Stimulated activated CD4-positive, alpha-beta T cell treated with anti-CD3 and anti-CD28 coated beads, Interleukin-12 subunit alpha, Interleukin-12 subunit beta, amount 100 ng/mL, for 4 hours (primary cell): ENCODE results near the gene PTPRO.
"Not testable (repeated sequence)": the region's sequence is repeated elsewhere in the genome, so short reads cannot be mapped to it uniquely, and the experiment has no call there.

Source experiments
- DNase-seq: peaks from one replicate; pipeline ENCODE4 v3.0.0-alpha.2; 2020

PTPRO gene

DNA sequence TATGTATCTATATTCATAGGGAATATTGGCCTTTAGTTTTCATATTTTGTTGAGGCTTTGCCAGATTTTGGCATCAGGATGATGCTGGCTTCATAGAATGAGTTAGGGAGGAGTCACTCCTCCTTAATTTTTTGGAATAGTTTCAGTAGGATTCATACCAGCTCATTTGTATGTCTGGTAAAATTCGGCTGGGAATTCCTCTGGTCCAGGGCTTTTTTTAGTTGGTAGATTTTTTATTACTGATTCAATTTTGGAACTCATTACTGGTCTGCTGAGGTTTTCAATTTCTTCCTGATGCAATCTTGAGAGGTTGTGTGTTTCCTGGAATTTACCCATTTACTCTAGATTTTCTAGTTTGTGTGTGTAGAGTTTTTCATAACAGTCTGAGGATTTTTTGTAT, 291.7 kb downstream of the PTPRO start:
- DNase-seq: no peak

DNA sequence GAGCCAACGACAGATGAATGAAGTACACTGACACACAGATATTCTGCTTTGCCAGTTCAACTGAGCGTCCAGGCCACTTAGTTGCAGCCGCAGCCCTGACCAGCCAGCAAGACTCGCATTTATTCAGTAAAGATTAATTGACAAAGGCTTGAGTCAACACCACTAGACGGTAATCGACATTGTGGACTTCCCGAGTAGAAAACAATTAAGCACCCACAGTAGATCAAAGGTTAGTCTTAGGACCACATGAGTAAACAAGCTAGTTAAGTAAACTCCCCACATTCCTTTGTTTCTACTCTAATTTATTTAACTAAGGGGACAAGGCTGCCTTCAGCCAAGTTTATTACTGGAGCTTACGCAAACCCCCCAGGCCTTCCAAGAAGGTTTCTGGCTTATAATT, 294.2 kb downstream of the PTPRO start:
- not testable (repeated sequence) for DNase-seq

DNA sequence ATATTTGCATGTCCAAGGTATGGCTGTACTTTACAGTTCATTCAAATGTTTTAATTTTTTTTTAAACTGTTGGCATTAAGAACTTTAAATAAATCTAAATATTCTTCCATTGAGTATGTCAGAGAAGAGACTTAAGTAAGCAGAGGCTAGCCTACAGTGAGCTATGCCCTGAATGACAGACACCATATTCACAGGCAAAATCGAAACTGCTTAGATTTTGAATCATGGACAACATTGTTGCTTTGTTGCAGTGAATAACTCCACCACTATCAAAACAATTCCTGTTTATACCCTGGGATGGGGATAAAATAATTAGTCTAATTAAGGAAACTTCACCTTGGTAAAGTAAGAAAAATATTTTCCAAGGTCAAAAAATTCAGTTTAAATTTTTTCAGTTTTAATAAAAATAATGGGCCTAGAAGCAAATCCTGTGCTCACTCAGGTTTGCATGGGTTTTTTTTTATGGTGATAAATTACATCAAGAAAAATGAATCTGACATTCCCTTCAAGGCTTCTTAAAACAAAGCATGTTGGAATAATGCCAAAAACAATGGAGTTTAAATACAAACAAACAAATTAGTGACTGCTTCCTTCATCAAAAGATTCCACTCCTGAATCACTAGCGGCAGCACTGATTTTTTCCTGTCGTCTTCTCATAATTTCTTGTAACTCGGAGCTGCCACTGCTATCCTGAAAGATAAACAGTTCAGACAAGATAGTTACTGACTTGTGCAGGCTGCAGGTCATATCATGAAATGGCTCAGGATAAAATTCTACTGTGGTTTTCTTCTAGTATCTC, 298.6 kb downstream of the PTPRO start:
- no peak for DNase-seq

DNA sequence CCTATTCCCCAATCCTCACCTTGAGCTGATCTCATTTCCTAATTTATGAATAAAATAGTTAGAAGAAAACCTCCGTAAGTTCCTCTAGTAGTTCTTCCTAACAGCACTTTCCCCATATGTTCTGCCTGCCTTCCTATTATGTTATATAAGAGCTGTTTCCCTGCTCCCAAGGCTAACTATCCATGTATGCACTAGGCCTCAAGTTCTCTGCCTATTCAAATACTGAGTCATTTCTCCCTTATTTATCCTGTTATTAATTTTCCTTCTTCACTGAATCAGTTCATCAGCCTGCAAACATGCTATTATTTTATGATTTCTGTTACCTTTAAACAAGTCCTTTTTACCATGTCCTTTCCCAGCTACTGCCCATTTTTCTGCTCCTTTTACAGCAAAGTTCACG, 302.8 kb downstream of the PTPRO start:
- no peak for DNase-seq

DNA sequence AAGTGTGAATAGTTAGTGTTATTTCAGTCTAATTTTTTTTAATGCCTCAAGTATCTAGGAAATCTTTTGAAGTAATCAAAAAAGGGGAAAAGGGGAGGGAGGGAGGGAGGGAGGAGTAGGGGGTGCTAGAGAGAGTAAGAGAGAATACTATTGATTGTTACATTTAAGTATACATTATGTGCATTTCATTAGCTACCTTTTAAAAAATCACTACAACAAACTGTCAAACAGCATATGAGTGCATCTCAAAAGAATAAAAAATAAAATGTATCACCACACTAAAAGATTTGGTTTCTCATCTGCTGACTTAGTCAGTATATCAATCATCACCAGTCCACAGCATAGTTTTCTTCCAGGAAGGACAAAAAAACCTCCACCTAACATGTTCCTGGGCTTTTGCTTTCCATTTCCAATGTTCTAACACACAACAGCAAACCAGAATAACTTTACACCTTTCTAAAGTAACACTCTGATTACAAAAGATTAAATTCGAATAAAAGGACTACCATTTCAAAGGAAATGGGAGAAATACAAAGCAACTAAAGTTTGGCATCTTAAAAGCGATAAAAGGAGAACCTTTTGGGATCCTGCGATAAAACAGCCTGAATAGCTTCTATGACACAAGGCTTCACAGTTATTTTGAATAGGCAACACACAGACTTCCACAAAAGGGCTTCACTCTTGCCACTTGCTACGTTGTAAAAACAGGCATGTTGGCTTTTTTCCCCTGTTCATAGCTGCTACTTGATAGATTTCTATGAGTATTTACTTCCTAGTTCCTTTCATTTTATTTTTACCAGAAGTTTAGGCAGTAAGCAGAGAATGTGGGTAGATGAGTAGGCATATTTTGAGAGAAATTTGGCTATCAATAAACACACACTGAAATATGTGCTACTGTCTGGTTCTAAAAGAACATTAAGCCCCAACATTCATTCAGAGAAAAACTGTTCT, 306.0 kb downstream of the PTPRO start:
- DNase-seq: no peak

DNA sequence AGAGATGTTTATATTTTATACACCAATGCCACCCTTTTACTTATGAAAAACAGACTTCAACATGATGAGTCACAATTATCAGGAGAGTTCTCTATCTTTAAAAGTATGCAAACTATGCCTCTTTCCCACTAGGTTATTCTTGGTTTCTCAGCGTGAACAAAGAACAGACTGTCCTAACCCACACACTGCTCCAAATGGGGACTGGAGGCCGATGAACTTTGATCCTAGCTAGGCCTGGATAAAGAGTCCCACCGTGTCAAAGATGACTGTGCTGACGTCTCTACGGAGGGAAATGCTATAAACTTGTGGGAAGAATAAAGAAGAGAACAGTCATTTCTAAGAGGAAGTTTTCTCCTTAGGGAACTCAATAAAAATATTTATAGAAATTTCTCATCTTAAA, 306.8 kb downstream of the PTPRO start:
- no peak for DNase-seq

DNA sequence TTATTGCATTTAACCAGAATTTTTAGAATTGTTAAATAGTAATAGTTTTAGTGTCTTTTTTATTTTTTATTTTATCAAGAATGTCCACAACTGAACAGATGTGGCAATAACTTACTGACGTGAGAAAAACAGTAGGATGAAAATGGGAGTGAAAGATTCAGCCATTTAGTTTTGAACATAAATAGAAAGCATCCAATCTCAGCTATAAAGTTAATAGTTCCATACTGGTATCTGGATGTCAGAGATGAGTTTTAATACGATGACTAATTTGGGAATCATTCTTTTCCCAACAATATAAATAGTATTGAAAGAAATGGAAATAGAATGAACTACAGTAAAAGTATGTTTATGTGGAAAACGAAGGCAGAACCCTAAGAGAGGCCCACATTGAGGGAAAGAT, 307.5 kb downstream of the PTPRO start:
- DNase-seq: no peak

DNA sequence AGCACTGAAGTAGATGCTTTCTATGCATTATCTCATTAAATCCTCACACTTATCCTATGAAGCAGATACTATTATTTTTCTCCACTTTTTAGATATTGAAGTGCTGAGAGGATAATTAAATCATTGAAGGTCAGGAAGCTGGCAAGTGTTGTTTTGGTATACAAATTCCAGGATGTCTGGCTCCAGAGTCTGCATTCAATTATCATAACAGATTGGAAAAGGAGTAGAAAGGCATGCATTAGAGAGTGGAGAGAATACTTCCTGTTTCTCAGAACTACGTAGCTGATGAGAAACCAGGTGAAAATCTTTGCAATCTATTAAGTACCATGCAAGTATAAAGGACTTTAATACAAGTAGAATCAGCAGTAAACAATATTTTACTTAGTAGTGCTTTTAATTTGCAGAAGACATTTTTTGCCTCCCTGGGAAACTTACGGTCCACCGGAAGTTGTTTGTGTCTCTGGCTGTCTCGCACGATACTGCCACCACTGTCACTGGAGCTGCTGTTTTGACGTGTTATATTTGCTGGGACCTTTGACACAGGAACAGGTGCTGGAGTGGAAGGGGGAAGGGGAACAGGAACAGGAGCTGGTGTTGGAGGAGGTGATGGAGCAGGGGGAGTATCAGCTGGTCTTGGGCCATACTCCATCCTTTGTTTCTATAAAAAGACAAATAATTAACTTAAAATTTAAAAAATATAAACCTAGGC, 308.9 kb downstream of the PTPRO start:
- DNase-seq: no peak

DNA sequence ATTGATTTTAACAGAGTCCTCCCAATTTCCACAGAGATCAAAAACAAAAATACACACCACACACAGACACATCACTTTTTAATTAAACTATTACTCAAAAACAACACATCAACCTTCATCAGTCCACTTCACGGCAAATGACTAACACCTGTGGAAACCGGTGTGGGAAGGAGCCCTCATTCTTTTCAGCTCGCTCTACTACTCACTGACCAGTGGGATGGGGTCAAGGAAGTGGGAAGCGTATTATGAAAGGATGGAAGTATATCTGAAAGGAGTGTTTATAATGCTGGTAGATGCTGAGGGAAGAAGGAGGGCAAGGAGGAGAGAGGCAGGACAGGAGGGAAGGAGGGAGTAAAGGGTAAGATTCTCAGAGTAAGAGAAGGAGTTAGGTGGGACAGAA, 310.4 kb downstream of the PTPRO start:
- no peak for DNase-seq

DNA sequence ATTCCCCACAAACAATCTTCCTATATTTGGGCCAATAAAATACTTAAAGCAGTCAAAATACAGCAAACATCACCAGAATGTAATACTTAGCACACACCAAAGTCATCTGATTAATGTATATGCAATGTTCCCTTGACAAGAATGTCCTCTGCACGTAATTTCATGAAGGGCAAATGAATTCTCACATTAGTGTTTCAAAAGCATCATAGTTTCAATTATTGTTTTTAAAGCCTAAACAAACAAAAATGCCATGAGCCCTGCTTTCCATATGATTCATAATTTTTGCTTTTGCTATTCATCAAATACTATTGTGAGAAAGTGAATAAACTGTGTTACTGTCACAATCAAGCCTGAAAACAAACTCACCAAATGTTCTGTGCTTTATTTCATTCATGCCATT, 310.9 kb downstream of the PTPRO start:
- DNase-seq: no peak

DNA sequence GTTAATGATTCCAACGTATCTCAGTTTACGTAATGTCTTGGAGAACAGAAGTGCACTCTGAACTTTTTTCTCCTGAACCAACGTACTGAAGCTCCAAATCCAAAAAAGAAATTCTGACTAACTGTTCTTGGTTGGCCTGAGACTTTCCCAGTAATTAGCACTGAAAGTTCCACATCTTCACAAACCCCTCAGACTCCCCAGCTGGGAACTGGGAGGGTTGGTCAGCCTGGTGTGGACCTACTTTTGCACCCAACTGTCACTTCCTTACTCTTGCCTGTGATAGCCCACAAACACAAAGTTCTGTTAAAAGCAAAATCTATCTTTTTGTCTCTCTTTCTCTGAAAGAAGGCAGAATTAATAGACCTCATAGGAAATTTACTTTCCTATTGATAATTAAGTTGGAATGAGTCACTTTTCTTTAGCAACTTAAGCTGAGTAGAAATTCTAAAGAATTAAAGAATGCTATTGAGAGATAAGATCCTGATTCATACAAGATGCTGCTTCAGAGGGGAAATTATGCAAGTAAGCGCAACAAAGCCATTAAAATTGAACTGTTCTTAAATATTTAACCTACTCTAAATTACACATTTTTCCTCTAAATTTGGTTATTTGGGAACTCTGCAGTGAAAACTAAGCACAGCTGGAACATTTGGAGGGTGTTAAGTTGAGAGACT, 311.8 kb downstream of the PTPRO start:
- DNase-seq: no peak

DNA sequence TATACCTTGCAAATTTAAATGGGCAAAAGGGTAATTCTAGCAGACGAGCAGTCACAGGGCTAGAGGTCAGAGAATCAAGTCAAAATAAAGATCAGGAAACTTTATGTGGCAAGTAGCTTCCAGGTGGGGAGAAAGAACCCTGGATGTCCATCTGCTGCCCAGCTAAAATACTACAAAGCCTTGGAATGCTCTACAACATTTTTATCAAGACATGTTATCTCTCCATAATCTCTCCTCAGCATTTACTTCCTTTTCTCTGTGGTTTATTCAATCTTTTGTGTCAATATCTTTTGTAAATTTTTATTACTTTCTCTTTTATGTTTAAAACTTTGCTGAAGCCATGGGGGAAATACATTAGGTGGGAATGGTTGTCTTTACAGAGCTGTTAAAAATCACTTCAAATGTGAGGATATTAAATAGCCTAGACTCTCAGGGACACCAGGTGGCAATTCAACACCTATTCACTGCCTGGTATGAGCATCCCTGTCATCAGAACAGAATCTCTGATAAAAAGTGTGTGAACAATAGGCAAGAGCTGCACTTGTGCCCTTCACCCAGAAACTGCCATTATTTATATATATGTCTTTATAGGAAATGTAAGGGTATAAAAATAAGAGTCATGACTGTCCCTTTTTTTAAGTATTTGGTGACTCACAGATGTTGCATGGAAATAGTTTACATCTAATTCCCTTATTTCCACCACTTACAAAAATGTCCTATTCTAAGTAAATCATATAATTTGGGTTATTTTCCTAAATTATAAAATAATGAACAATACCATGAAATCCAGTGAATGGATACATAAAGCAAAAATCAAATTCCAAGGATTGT, 314.0 kb downstream of the PTPRO start:
- no peak for DNase-seq

DNA sequence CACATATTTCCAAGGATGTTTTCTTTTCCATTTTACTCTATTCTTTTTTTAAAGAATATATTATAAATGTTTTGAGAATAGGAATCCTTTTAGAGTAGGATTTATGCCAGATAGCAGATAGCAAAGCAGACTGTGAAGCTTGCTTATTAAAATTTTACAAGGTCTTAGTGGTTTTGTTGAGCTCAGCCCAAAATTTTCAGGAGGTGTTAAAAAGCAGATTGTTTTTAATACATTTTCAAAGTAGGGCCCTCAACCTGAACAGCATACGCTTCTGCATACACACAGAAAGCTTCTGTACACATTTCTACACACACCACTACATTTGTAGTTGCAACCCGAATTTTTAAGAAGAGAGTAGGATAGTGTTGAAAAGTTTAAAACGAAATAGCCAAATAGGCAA, 315.9 kb downstream of the PTPRO start:
- DNase-seq: no peak

DNA sequence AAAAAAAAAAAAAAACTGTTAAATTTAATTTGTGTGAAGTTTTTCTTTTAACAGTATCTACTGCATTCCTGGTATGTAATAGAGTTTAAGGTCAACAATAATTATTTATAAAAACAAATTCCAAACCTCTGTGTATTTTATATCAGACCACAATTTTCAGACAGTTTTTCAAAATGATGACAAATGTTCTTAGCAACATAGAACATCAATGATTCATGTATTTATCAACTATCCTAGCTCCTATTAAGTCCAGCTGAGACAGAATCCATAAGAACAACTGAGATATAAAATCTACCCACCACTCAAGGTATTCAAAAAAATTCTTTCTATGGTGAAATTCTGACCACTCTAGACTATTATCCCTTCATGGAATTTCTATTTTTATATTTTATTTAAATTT, 322.4 kb downstream of the PTPRO start:
- DNase-seq: no peak

DNA sequence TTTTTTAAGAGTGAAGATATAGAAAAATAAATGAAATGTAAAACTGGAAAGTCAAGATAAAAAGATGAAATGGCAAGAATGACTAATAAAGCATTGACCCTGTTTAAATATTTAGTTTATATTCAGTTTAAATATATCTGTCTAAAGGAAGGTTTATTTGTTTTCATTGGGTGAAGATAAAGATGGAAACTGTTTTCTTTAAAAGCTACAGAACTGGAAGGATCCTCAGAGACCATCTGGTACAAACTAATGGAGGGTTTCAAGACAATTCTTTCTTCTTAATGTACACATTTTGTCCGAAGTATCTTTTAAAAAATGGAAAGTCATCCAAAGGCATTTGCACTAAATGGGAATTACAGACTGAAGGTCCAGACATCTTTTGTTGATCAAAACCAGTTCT, 324.3 kb downstream of the PTPRO start:
- DNase-seq: no peak
